IMR-90 (cell line): ENCODE results near the gene NAGS.

Source experiments
- POLR2A ChIP-seq: IDR thresholded peaks from 2 replicates; pipeline ENCODE4 v1.6.1; 2012; ENCODE audit warnings: mild to moderate bottlenecking, low read depth, low read length
- SMC3 ChIP-seq: fragments of 150-350 bp; IDR thresholded peaks from 2 replicates; pipeline ENCODE4 v1.6.1; 2016; ENCODE audit warnings: low read depth, mild to moderate bottlenecking, antibody characterized with exemption, low read length, moderate library complexity
- TF ChIP-seq, protein P1 (sequence below): conservative IDR thresholded peaks from 2 replicates; pipeline ENCODE4 v1.5.1; 2012; ENCODE audit warnings: mild to moderate bottlenecking, low read depth, low read length, improper control_type of control experiment

DNA sequence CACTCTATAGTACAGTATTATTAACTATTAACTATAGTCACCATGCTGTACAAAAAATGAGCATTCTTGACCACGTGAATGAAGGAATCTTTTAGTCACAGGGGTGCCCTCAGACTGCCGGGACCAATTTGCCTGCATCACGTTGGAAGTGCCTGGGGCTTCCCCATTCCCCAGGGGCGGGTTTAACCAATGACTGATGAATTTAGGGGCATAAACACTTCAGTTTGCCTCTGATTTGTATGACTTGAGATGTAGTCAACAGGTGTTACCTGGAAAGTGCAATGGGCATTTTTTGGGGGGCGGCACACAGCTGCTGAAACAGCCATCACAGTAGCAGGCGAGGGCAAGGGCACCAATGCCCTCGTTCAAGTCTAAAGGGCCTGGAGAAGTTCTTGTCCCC lies 41.9 kb upstream of the NAGS start:
- TF ChIP-seq POLR2A: no peak
- TF ChIP-seq SMC3: no peak
- TF ChIP-seq, protein P1, sequence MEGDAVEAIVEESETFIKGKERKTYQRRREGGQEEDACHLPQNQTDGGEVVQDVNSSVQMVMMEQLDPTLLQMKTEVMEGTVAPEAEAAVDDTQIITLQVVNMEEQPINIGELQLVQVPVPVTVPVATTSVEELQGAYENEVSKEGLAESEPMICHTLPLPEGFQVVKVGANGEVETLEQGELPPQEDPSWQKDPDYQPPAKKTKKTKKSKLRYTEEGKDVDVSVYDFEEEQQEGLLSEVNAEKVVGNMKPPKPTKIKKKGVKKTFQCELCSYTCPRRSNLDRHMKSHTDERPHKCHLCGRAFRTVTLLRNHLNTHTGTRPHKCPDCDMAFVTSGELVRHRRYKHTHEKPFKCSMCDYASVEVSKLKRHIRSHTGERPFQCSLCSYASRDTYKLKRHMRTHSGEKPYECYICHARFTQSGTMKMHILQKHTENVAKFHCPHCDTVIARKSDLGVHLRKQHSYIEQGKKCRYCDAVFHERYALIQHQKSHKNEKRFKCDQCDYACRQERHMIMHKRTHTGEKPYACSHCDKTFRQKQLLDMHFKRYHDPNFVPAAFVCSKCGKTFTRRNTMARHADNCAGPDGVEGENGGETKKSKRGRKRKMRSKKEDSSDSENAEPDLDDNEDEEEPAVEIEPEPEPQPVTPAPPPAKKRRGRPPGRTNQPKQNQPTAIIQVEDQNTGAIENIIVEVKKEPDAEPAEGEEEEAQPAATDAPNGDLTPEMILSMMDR: no peak
